Epithelial cell of esophagus (primary cell): ENCODE results near the gene RGS10.

Experiments used
- DNase-seq: peaks from one replicate; pipeline ENCODE4 v3.0.0; 2010; ENCODE audit warnings: low read depth
- H3K4me3 ChIP-seq: 2 replicates; pipeline ENCODE4 v1.5.1; 2011; ENCODE audit warnings: mild to moderate bottlenecking, low read length, control low read depth
- TF ChIP-seq, protein P1 (sequence below): IDR thresholded peaks from 2 replicates; pipeline ENCODE4 v1.5.1; 2011; ENCODE audit warnings: low read depth, mild to moderate bottlenecking, low read length, control low read depth, inconsistent platforms; ENCODE audit not compliant: insufficient read depth; ENCODE audit errors: missing control alignments

Gene RGS10

DNA sequence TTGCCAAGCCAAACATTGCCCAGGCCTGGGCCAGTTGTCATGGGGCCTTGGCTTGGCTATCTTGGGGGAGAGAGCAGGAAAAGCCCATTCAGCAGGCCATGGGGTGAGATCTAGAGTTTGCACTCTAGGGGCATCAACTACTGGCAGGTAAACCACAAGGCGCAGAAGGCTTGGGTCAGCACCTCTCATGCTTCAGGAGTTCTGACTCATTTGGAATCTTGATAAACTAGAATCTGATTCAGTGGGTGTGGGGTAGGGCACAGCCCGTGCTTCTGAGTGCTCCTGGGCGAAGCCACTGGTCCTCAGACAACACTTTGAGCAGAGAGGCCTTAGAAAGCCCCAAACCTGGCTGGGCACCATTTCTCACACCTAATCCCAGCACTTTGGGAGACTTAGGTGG lies 81.1 kb downstream of the RGS10 start:
- peak; percentile 95 for DNase-seq
- TF ChIP-seq, protein P1, sequence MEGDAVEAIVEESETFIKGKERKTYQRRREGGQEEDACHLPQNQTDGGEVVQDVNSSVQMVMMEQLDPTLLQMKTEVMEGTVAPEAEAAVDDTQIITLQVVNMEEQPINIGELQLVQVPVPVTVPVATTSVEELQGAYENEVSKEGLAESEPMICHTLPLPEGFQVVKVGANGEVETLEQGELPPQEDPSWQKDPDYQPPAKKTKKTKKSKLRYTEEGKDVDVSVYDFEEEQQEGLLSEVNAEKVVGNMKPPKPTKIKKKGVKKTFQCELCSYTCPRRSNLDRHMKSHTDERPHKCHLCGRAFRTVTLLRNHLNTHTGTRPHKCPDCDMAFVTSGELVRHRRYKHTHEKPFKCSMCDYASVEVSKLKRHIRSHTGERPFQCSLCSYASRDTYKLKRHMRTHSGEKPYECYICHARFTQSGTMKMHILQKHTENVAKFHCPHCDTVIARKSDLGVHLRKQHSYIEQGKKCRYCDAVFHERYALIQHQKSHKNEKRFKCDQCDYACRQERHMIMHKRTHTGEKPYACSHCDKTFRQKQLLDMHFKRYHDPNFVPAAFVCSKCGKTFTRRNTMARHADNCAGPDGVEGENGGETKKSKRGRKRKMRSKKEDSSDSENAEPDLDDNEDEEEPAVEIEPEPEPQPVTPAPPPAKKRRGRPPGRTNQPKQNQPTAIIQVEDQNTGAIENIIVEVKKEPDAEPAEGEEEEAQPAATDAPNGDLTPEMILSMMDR = peak; percentile 16
- H3K4me3 ChIP-seq = no peak overlapping the region

DNA sequence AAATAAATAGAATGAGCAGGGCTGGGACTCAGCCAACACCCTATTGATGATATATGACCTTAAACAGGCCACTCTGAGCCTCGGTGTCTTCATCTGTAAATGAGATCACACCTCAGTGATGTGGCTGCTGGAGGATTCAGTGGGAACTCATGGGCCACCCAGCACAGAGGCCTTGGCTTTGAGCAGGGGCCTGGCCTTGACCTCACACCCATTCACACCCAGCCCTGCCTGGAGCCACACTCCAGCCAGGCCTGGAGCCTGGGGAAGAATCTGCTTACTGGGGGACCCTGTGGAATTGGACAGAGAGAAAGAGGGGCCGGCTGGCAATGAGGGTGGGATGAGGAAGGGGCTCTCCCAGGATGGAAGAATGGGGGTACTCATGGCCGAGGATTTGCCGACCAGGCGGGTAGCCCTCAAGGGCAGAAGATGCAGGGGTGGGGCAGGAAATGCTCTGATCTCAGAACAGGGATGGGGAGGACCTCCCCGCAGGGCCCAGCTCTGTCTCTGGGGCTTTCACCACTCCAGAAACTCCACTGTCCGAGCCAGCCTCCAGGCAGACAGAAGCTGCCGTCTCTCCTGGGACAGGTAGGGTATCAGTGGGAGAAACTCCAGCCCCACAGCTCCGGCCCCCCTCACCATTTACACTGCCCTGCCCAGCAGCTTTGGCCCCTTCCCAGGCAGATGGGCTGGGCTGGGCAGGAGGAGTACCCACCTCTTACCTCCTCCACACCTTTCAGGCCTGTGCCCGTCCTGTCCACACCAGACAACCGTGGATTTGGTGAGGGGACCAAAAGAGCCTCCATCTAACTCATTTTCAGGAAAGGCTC lies 81.9 kb downstream of the RGS10 start:
- TF ChIP-seq, protein P1 = no peak
- no peak overlapping the region for H3K4me3 ChIP-seq
- no peak for DNase-seq

DNA sequence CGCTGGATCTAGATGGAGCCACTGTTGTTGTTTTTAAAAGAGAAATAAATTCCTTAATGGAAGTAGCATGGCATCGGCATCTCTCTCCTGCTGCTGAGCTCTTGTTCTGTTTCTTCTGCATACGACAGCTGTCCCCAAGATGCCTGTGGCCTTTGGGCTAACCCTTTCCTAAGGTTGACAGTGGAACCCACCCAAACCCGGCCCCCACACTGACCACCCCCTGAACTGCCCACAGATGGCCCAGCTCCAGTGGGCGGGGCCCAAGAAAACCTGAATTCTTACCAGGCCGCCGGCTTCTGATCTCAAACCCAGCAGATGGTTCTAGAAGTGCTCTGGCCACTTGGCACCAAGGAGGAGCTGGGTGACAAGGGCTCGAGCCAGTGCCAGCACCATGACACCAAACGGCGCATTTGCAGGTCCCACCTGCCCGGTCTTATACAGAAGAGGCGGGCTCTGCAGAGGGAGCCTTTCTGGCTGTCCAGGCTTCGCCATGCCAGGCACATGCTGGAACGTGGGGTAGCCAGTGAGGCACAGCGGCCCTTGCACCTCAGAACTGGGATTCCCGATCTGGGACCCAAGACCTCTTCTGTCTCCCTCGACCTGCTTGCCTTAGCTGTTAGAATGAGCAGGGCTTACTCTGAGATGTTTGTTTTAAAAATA lies 82.7 kb downstream of the RGS10 start:
- TF ChIP-seq, protein P1 = no peak
- DNase-seq = no peak

DNA sequence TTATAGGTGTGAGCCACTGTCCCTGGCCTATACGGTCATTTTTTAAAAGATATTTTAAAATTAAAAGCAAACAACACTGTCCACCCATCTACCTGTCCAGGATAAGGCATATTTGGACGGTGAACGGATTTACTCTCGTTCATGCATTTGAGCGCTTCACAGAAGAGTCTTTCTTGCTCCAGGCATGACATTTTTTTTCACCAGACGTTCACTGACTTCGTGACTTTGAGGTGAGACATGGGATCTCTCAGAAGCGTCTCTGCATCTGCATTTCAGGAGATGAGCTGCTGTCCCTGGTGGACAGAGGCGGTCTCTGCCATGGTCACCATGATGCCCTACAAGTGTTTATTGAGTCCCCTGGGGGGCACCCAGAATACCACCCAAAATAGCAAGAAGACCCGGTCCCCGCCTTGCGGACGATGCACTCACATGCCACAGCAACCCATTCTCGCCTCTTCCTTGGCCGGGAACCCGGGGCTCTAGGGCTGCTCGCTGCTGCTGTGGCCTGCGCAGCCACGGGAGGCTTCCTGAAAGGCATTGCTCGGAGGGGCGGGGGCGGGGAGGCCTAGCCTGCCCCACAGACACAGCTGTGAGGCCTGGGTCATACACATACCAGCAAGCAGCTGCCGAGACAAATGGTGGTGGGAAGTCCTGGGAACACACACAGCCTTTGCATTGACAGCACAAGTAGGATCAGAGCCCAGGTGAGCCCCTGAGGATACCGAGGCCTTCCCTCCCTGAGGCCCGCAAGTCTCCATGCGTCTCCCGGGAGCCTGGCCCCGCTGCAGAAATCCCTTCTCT lies 84.4 kb downstream of the RGS10 start:
- TF ChIP-seq, protein P1 = no peak
- H3K4me3 ChIP-seq = no peak overlapping the region
- no peak for DNase-seq

More for the DNA sequence above, 82.7 kb downstream of the RGS10 start:
- no peak overlapping the region for H3K4me3 ChIP-seq

DNA sequence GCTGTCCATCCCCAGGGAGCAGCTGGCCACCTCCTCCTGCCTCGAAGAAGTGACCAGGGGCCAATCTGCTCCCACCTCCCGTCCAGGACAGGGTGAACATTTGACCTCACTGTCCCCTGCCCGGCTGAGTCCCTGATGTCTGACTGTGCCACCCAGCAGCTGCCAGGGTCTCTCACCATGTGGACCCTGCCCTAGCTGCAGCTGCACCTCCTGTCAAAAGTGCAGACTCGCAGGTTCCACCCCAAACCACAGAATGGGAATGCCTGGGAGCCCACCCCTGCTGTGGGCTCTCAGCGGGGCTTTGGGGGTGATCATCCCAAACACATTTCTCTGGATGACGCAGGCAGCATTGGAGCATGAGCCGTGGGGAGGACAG lies 86.1 kb downstream of the RGS10 start:
- no peak for DNase-seq
- H3K4me3 ChIP-seq = no peak overlapping the region
- TF ChIP-seq, protein P1 = no peak

DNA sequence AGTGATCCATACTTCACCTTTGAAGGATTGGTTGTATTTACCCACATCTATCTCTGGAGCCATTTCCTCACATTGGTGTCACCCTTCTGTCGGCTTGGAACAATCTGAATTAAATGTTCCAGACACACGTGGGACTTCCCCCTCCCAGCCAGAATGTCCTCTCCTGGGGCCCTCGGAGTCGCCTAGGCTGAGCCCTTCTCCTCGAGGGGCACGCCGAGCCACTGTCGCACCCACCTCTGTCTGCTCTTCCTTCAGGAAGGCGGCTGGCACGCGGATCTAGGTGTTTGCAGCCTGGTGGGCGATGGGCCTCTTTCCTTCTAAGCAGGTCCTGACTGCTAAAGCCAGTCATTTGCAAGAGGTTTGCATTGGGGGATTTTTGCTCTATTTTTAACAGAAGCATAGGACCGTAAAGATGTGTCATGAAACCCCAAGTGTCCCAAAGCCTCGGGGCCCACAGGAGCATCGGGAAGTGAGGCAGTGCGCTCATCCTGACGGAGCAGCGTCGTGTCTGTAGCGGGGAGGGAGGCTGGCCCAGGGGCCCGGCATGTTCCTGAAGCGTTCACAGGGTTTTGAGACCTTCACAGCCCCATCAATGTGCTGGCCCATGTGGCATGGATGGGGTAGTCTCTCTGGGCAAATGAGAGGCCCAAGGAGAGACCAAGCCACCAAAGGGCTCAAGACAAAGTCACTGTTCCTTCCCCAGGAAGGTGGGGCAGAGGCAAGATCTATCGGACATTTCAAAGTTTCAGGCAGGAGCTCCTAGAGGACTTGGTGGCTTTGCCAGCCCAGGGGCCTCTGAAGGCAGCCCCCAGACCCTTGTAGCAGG lies 86.7 kb downstream of the RGS10 start:
- no peak overlapping the region for H3K4me3 ChIP-seq
- TF ChIP-seq, protein P1 = no peak
- DNase-seq = no peak
